Adrenal gland (tissue), 12 donors: ENCODE data around the gene GLI2. TPM values are rescaled to one million over a fixed set of nuclear protein-coding genes. Genes with fewer than 3 reads are reported as not detected.

Experiments
- DNase-seq, 7 donors: peaks; one replicate each; pipeline ENCODE4 v3.0.0-alpha.2; 2019 to 2020
- H3K27ac ChIP-seq, 5 donors: fragments of 200-600 bp; sonication (generic) in 4 of 5; 1 replicate in 3 of 5; 2 replicates in 2 of 5; pipeline versions ENCODE4 v1.5.1 to v1.8.0; 2016 to 2020; ENCODE audit warnings: mild to moderate bottlenecking in 1 of 5
- H3K27me3 ChIP-seq: fragments of 200-600 bp; 2 replicates; pipeline ENCODE4 v1.8.0; 2021
- H3K36me3 ChIP-seq, 2 donors: fragments of 200-600 bp; replicated peaks in 1 of 2; 1 replicate in 1 of 2; 2 replicates in 1 of 2; pipeline versions ENCODE4 v1.5.1 to v1.8.0; 2018 to 2022
- H3K4me1 ChIP-seq, 2 donors: fragments of 200-600 bp; replicated peaks in 1 of 2; 1 replicate in 1 of 2; 2 replicates in 1 of 2; pipeline versions ENCODE4 v1.5.1 to v1.8.0; 2018 to 2021
- H3K4me3 ChIP-seq, 4 donors: fragments of 200-600 bp; sonication (generic) in 3 of 4; one replicate each; pipeline ENCODE4 v1.5.1; 2016 to 2018
- H3K9me3 ChIP-seq, 3 donors: fragments of 200-600 bp; sonication (generic) in 1 of 3; replicated peaks in 1 of 3; 1 replicate in 2 of 3; 2 replicates in 1 of 3; pipeline versions ENCODE4 v1.5.1 to v1.8.0; 2016 to 2021
- POLR2A ChIP-seq, 2 donors: fragments of 450-650 bp; IDR thresholded peaks; one replicate each; pipeline ENCODE4 v1.6.1; 2017; ENCODE audit warnings: antibody characterized with exemption in 2 of 2, mild to moderate bottlenecking in 2 of 2, moderate library complexity in 1 of 2
- WGBS, 4 donors: extraction: QIAGEN DNeasy Blood & Tissue Kit in 2 of 4; methylation state at CpG; one replicate each; pipeline versions ENCODE4 v1.1.5 to v1.1.7; 2013 to 2017; 5-methylcytosine and 5-hydroxymethylcytosine counted together
- intact Hi-C, 2 donors: fragments of 100-400 bp; cut with DNase I; formaldehyde crosslinking; loops; one replicate each; pipeline versions ENCODE4 v1.14.1 to v1.15.0; 2022 to 2023
- polyA plus RNA-seq, 3 donors: library from polyadenylated mRNA; stranded (reverse); fragments of 200-250 nt in 2 of 3; fragments of 350-450 nt in 1 of 3; fragmentation: Illumina TruSeq in 1 of 3; extraction: RNeasy Lipid Tissue Mini Kit (QIAGEN cat#74804) in 1 of 3; gene quantifications; one replicate each; pipeline ENCODE4 v1.2.3, GENCODE V29; 2013 to 2014
- total RNA-seq, 9 donors: library from RNA; depleted of rRNA in 4 of 9; stranded (reverse); fragments of >200 nt in 4 of 9; fragments of 120-200 nt in 1 of 9; fragmentation: NEBNext Ultra II Directional in 1 of 9; extraction: Animal tissue kit (Norgen Biotek cat#: 25700) in 1 of 9; gene quantifications; one replicate each; pipeline versions ENCODE4 v1.1.0 to v1.2.4, GENCODE V29; 2013 to 2023
- TF ChIP-seq, protein P1 (sequence below), 6 experiments: fragments of 450-650 bp in 4 of 6; fragments of 200-600 bp in 2 of 6; sonication (generic) in 1 of 6; IDR thresholded peaks; 1 replicate in 5 of 6; 2 replicates in 1 of 6; pipeline versions ENCODE4 v1.5.1 to v1.8.0; 2016 to 2021; ENCODE audit warnings: antibody characterized with exemption in 6 of 6, mild to moderate bottlenecking in 2 of 6, moderate library complexity in 1 of 6
- donor health status: healthy with polysubstance abuse.
- donor health status: Bipolar disorder and iron deficiency.
- donor health status: DM: yes; HTN: yes; CAD: no.
- donor health status: DM: no; HTN: no; CAD: no.
- donor health status: DM: no; HTN: no; CAD: no.
- donor health status: DM: yes; HTN: yes; CAD: no.

GLI2 gene
- total and polyA plus RNA-seq, 12 donors, result 0.51 to 4.5 (median 2.5) TPM

DNA sequence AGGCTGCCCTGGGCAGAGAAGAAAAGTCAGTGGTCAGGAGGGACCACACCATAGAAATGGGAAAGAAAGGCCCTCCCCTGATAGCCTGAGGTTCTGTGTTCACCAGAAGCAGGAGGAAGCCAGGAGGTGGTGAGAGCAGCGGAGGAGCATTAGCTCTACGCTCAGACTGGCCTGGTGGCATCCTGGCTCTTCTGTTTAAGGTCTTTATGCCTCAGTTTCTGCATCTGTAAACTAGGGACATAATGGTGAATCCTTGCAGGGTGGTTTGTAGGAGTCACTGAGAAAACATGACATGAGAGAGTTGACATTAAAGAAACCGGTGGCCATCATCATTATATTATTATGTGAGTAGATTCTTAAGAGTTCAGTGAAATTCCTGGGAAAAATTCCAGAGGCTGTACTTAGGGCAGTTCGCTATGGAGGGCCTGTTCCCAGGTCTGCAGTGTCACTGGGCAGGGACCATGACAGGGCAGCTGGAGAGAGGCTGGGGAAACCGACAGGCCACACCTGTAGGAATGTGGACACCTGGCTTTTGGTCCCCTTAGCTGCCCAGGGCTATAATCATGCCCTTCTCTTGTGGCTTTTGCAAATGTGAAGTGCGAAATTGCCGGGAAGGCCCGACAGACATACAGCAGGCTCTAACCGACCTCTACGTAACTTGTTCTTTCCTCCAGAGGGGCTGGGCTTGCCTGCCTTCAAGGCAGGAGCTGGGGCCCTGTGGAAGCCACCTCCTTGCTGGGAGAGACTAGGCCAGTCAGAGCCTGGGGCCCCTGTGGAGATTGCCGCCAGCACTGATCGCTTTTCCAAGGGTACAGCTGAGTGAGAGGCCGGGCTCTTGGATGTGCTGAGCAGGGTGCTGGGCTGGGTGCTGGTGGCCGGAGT is 31.0 kb downstream of the GLI2 start:
- Histone ChIP-seq H3K27ac (peak overlapping the region in 4 of 5 donors; percentile 26 to 92 (median 74)), H3K27me3 (no peaks in the 10 kb centered on the region), H3K4me3 (no peak overlapping the region), H3K36me3 (no peaks in the 10 kb centered on the region), H3K9me3 (no peaks in the 10 kb centered on the region), H3K4me1 (peaks cover 0 to 15% of the 10 kb centered on the region in 2 donors)
- intact Hi-C loops, result no loop called here
- peak in 1 of 7 donors; percentile 6 for DNase-seq
- no peak for TF ChIP-seq POLR2A (IDR thresholded peaks at IDR 0.05)
- TF ChIP-seq, protein P1, sequence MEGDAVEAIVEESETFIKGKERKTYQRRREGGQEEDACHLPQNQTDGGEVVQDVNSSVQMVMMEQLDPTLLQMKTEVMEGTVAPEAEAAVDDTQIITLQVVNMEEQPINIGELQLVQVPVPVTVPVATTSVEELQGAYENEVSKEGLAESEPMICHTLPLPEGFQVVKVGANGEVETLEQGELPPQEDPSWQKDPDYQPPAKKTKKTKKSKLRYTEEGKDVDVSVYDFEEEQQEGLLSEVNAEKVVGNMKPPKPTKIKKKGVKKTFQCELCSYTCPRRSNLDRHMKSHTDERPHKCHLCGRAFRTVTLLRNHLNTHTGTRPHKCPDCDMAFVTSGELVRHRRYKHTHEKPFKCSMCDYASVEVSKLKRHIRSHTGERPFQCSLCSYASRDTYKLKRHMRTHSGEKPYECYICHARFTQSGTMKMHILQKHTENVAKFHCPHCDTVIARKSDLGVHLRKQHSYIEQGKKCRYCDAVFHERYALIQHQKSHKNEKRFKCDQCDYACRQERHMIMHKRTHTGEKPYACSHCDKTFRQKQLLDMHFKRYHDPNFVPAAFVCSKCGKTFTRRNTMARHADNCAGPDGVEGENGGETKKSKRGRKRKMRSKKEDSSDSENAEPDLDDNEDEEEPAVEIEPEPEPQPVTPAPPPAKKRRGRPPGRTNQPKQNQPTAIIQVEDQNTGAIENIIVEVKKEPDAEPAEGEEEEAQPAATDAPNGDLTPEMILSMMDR (IDR thresholded peaks at IDR 0.05), result no peak
- WGBS, 4 donors, result 87 to 91% (median 90%) methylated on average over 8 to 14 of the region's 14 CpGs

DNA sequence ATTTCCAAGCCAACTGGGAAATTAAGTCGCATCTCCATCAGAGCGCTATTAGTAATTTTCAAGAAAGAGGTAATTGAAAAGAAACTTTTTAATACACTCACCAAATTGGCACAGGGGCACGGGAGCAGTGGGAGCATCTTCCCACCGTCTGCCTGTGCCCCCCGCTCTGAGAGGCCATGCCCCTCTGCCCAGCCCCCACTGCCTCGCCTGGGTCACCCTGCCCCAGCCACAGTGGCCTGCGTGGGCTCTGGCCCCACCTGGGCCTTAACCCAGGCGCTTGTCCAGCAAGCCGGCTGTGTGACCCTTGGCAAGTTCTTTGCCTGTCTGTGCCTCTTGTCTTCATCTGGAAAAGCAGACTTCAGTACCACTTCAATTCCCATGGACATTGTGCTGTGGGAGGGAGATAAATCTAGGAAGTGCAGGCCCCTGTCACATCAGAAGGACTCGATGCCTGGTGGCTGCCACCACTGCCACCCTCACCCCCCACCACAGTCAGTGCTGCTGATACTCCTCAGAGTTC is 31.9 kb downstream of the GLI2 start:
- Histone ChIP-seq H3K36me3 (no peaks in the 10 kb centered on the region), H3K4me3 (no peak overlapping the region), H3K4me1 (peaks cover 0 to 15% of the 10 kb centered on the region in 2 donors), H3K27ac (peak overlapping the region in 3 of 5 donors; percentile 15 to 92 (median 78)), H3K9me3 (no peaks in the 10 kb centered on the region), H3K27me3 (no peaks in the 10 kb centered on the region)
- WGBS, 4 donors, result 84 to 87% (median 86%) methylated on average over 10 of the region's 10 CpGs
- TF ChIP-seq POLR2A (IDR thresholded peaks at IDR 0.05), result no peak
- intact Hi-C loops, result no loop called here
- peak in 1 of 7 donors; percentile 2 for DNase-seq

DNA sequence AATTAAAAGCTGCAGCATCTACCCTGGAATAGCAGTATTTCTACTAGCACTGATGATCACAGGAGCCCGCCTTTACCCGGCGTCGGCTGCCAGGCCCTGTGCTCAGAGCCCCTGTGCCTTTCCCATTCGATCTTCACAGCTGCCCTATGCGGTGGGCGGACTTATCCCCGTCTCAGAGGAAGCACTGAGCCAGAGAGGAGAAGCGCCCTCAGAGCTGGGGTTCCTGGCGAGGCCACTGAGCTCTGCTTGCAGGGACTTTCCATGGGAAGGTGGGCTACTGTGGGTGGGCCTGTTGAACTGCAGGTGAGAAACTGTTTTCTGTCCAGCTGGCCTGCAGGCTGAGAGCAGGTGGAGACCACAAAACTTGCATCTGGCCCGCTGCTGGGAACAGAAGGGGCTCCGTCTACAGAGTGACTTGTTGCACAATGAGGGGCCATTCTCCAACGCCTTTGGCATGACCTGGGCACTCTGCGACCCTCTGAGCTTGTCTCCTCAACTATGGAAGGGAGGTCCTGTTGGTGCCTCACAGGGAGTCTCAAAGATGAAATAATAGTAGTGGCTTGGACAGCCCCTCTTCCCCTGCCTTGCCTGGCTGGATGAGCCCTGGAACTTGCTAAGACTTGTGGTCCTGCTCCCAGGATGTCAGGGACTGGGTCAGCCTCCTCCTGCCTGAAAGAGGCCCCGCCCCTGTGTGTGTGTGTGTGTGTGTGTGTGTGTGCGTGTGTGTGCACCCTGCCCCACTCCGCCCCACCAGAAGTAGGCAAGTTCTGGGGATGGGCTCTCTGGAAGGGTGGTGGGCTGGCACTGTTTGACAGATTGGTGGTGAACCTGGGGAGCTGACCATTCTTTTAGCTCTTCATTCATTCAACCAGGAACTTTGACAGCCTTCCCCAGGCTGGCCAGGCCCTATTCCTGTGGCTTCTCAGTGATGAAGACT is 32.7 kb downstream of the GLI2 start:
- no peaks in the 10 kb centered on the region for H3K36me3 ChIP-seq
- no peaks in the 10 kb centered on the region for H3K27me3 ChIP-seq
- H3K27ac ChIP-seq, result peak overlapping the region in 1 of 5 donors; percentile 92
- H3K4me1 ChIP-seq, result peaks cover 0 to 15% of the 10 kb centered on the region in 2 donors
- WGBS, 4 donors, result 81 to 92% (median 87%) methylated on average over 11 to 17 of the region's 17 CpGs
- H3K9me3 ChIP-seq, result no peaks in the 10 kb centered on the region
- intact Hi-C loops, result no loop called here
- no peak overlapping the region for H3K4me3 ChIP-seq
- TF ChIP-seq, protein P1 (IDR thresholded peaks at IDR 0.05), result no peak
- TF ChIP-seq POLR2A (IDR thresholded peaks at IDR 0.05), result no peak
- DNase-seq, result no peak

DNA sequence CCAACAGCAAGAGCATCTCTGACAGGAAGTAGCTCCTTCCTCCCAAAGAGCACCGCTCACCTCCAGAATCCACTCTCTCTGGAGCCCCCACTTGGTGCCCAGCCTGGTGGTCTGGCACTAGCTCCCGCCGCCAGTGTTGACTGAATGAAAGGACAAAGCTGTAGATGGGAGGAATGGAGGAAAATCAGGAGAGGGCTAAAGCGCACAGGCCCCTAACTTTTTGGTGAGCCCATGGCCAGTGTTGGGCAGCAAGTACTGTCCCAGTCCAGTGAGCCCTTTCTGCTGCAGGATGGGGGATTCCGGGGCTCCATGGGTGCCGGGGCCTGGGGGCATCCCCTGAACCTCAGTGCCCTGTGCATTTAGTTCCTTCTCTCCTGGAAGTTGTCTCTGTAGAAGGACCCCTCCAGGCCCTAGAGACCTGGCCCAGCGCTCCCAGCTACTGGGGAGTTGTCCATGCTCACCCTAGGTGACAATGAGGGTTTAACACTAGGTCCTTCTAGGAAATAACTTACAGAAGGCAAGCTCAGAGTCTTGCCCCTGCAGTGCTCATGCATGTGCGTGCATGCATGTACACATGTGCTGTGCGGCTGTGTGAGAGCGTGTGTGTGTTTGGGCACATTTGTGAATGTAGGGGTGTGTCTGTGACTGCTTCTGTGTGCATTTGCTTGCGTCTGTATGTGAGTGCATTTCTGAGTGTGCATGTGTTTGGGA is 33.6 kb downstream of the GLI2 start:
- WGBS, 4 donors, result 85 to 94% (median 90%) methylated on average over 10 to 11 of the region's 11 CpGs
- Histone ChIP-seq H3K27ac (no peak overlapping the region), H3K27me3 (no peaks in the 10 kb centered on the region), H3K9me3 (no peaks in the 10 kb centered on the region), H3K4me1 (peaks cover 0 to 9% of the 10 kb centered on the region in 2 donors), H3K4me3 (no peak overlapping the region), H3K36me3 (no peaks in the 10 kb centered on the region)
- no peak for TF ChIP-seq POLR2A (IDR thresholded peaks at IDR 0.05)
- TF ChIP-seq, protein P1 (IDR thresholded peaks at IDR 0.05), result no peak
- intact Hi-C loops, result no loop called here
- no peak for DNase-seq
